Body of pancreas (tissue), 4 donors: ENCODE results near the gene QSOX1.

ENCODE experiments used
- POLR2A ChIP-seq, 3 donors: fragments of 450-650 bp; IDR thresholded peaks; one replicate each; pipeline ENCODE4 v1.6.1; 2016; ENCODE audit warnings: antibody characterized with exemption in 3 of 3, mild to moderate bottlenecking in 2 of 3
- TF ChIP-seq, protein P1 (sequence below), 7 experiments: fragments of 450-650 bp in 4 of 7; fragments of 200-600 bp in 3 of 7; sonication (generic) in 3 of 7; IDR thresholded peaks; one replicate each; pipeline ENCODE4 v1.5.1; 2016 to 2019; ENCODE audit warnings: antibody characterized with exemption in 7 of 7

DNA sequence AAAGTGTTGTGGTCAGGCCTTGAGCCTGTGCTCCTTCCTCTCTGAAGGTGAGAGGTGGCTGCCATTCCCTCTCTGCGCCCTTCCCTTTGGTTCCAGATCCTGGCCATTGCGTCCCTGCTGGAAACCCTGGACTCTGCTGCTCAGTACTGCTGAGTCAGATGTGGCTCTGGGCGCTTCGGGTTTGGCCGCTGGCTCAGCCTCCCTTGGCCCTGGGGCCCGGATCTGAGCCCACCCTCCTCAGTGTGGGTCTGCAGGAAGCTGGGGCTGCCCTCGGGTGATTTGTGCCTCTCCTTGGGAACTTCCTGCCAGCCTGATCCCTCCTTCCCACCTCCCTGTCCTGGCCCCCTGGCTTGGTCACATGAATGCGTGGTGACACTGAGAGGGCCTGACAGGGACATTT lies 32.2 kb downstream of the QSOX1 start:
- no peak for TF ChIP-seq POLR2A (IDR thresholded peaks at IDR 0.05)
- TF ChIP-seq, protein P1, sequence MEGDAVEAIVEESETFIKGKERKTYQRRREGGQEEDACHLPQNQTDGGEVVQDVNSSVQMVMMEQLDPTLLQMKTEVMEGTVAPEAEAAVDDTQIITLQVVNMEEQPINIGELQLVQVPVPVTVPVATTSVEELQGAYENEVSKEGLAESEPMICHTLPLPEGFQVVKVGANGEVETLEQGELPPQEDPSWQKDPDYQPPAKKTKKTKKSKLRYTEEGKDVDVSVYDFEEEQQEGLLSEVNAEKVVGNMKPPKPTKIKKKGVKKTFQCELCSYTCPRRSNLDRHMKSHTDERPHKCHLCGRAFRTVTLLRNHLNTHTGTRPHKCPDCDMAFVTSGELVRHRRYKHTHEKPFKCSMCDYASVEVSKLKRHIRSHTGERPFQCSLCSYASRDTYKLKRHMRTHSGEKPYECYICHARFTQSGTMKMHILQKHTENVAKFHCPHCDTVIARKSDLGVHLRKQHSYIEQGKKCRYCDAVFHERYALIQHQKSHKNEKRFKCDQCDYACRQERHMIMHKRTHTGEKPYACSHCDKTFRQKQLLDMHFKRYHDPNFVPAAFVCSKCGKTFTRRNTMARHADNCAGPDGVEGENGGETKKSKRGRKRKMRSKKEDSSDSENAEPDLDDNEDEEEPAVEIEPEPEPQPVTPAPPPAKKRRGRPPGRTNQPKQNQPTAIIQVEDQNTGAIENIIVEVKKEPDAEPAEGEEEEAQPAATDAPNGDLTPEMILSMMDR (IDR thresholded peaks at IDR 0.05), result no peak
